CD4-positive, alpha-beta T cell treated with Interleukin-1 beta for 1 hour (primary cell): Measurements from ENCODE around the gene SUN3.
A peak's percentile ranks its signal among the peaks of the same experiment; 100 is the strongest.
"Not testable (repeated sequence)": the region's sequence is repeated elsewhere in the genome, so short reads cannot be mapped to it uniquely, and the experiment has no call there.

Experiments
- DNase-seq, 2 donors: peaks; one replicate each; pipeline ENCODE4 v3.0.0-alpha.2; 2020 to 2022

Gene SUN3

GRCh38 chr7:48025624-48026023, 3.3 kb downstream of the SUN3 start:
- no peak for DNase-seq

GRCh38 chr7:48017674-48018073, 11.2 kb downstream of the SUN3 start:
- no peak for DNase-seq

- DNase-seq, result no peak
These were observed 12.3 kb downstream of the SUN3 start for GRCh38 chr7:48016641-48017040.

- no peak for DNase-seq
These were observed 17.0 kb downstream of the SUN3 start for GRCh38 chr7:48011951-48012350.

- no peak for DNase-seq
These were observed 17.6 kb downstream of the SUN3 start for GRCh38 chr7:48011323-48011722.

- no peak for DNase-seq
These were observed 19.0 kb downstream of the SUN3 start for GRCh38 chr7:48009954-48010353.

- no peak for DNase-seq
These were observed 19.6 kb downstream of the SUN3 start for GRCh38 chr7:48009257-48009656.

GRCh38 chr7:48006866-48007265, 22.0 kb downstream of the SUN3 start:
- DNase-seq, result no peak

GRCh38 chr7:48004638-48005037, 24.3 kb downstream of the SUN3 start:
- DNase-seq, result no peak

GRCh38 chr7:48004032-48004431, 24.9 kb downstream of the SUN3 start:
- no peak for DNase-seq

GRCh38 chr7:48000164-48000563, 28.7 kb downstream of the SUN3 start:
- not testable (repeated sequence) for DNase-seq

GRCh38 chr7:47999413-47999812, 29.5 kb downstream of the SUN3 start:
- no peak for DNase-seq

- no peak for DNase-seq
These were observed 36.5 kb downstream of the SUN3 start for GRCh38 chr7:47992446-47992845.

- DNase-seq, result peak; percentile 83 to 85
These were observed 37.1 kb downstream of the SUN3 start for GRCh38 chr7:47991741-47992311.

- DNase-seq, result no peak
These were observed 37.6 kb downstream of the SUN3 start for GRCh38 chr7:47991270-47991669.

- DNase-seq, result no peak
These were observed 38.3 kb downstream of the SUN3 start for GRCh38 chr7:47990592-47990991.

- DNase-seq, result not testable (repeated sequence)
These were observed 39.1 kb downstream of the SUN3 start for GRCh38 chr7:47989607-47990400.

- DNase-seq, result peak in 1 of 2 donors; percentile 9
These were observed 40.2 kb downstream of the SUN3 start for GRCh38 chr7:47988496-47989386.

GRCh38 chr7:47982610-47983009, 46.3 kb downstream of the SUN3 start:
- no peak for DNase-seq

GRCh38 chr7:47980648-47981047, 48.3 kb downstream of the SUN3 start:
- DNase-seq, result not testable (repeated sequence)

GRCh38 chr7:47979832-47980181, 49.1 kb downstream of the SUN3 start:
- no peak for DNase-seq

GRCh38 chr7:47979145-47979831, 49.6 kb downstream of the SUN3 start, which contains the start of gene HUS1:
Gene HUS1 (minus strand): TSS chr7:47979615. CDS start chr7:47979519, 96 bp downstream.
- DNase-seq, result peak; percentile 93 to 96

GRCh38 chr7:47978790-47979144, 50.1 kb downstream of the SUN3 start:
- no peak for DNase-seq
